GM23248 (cell line): ENCODE results near the gene NYAP2. TPM values are rescaled to one million over a fixed set of nuclear protein-coding genes. Genes with fewer than 3 reads are reported as not detected.

ENCODE experiments used
- DNase-seq: peaks from one replicate; pipeline ENCODE4 v3.0.0-alpha.2; 2015
- H2AFZ ChIP-seq: fragments of 200-600 bp; sonication (generic); 2 replicates; pipeline ENCODE4 v1.6.1; 2016; ENCODE audit warnings: antibody characterized with exemption
- H3F3A ChIP-seq: fragments of 200-600 bp; sonication (generic); 2 replicates; pipeline ENCODE4 v1.6.1; 2016; ENCODE audit warnings: mild to moderate bottlenecking, antibody characterized with exemption, mixed run types; ENCODE audit not compliant: insufficient read depth
- H3K27ac ChIP-seq: fragments of 200-600 bp; sonication (generic); 2 replicates; pipeline ENCODE4 v1.5.1; 2016; ENCODE audit warnings: mild to moderate bottlenecking
- H3K27me3 ChIP-seq: fragments of 200-600 bp; sonication (generic); replicated peaks from 2 replicates; pipeline ENCODE4 v1.6.1; 2016; ENCODE audit warnings: mild to moderate bottlenecking; ENCODE audit not compliant: insufficient read depth
- H3K36me3 ChIP-seq: fragments of 200-600 bp; sonication (generic); 2 replicates; pipeline ENCODE4 v1.6.1; 2016; ENCODE audit warnings: low read depth, mild to moderate bottlenecking
- H3K4me1 ChIP-seq: fragments of 200-600 bp; sonication (generic); 2 replicates; pipeline ENCODE4 v1.6.1; 2016; ENCODE audit warnings: mild to moderate bottlenecking; ENCODE audit not compliant: insufficient read depth
- H3K4me2 ChIP-seq: fragments of 200-600 bp; sonication (generic); one replicate; pipeline ENCODE4 v1.6.1; 2016; ENCODE audit warnings: mild to moderate bottlenecking; ENCODE audit not compliant: unreplicated experiment
- H3K4me3 ChIP-seq: fragments of 200-600 bp; sonication (generic); 2 replicates; pipeline ENCODE4 v1.5.1; 2016; ENCODE audit warnings: mild to moderate bottlenecking
- H3K79me2 ChIP-seq: fragments of 200-600 bp; sonication (generic); 2 replicates; pipeline ENCODE4 v1.6.1; 2016; ENCODE audit warnings: mild to moderate bottlenecking; ENCODE audit not compliant: insufficient read depth
- H3K9ac ChIP-seq: fragments of 200-600 bp; sonication (generic); 2 replicates; pipeline ENCODE4 v1.6.1; 2016; ENCODE audit warnings: mild to moderate bottlenecking
- H3K9me2 ChIP-seq: fragments of 200-600 bp; sonication (generic); 2 replicates; pipeline ENCODE4 v1.6.1; 2016; ENCODE audit warnings: mixed run types, mild to moderate bottlenecking, moderate library complexity; ENCODE audit not compliant: insufficient read depth
- H3K9me3 ChIP-seq: fragments of 200-600 bp; sonication (generic); one replicate; pipeline ENCODE4 v1.6.1; 2017; ENCODE audit warnings: low read depth
- H4K20me1 ChIP-seq: fragments of 200-600 bp; sonication (generic); 2 replicates; pipeline ENCODE4 v1.6.0; 2016; ENCODE audit not compliant: insufficient read depth
- EZH2 ChIP-seq: fragments of 200-600 bp; sonication (generic); IDR thresholded peaks from 2 replicates; pipeline ENCODE4 v1.6.1; 2018; ENCODE audit warnings: antibody characterized with exemption, mild to moderate bottlenecking; ENCODE audit not compliant: insufficient read depth, poor library complexity, severe bottlenecking
- EZH2phosphoT487 ChIP-seq: fragments of 200-600 bp; sonication (generic); IDR thresholded peaks from 2 replicates; pipeline ENCODE4 v1.6.1; 2018; ENCODE audit warnings: antibody characterized with exemption, moderate library complexity, mild to moderate bottlenecking, low read depth; ENCODE audit not compliant: insufficient read depth
- WGBS, 2 experiments: methylation state at CpG; one replicate each; pipeline ENCODE4 v1.1.6; 2015 to 2017; ENCODE audit warnings: low lambda C conversion rate in 2 of 2, low coverage in 1 of 2; ENCODE audit errors: missing lambda C conversion rate in 2 of 2; 5-methylcytosine and 5-hydroxymethylcytosine counted together
- in situ Hi-C: fragments of 300-500 bp; cut with MboI; formaldehyde crosslinking; loops from 2 replicates; pipeline ENCODE4 v1.15.0; 2020
- polyA plus RNA-seq: library from polyadenylated mRNA; unstranded; fragments of >200 nt; fragmentation: Nextera tagmentation; extraction: Ambion mirVana; gene quantifications from 2 replicates; pipeline ENCODE4 v1.2.1, GENCODE V29; 2016
- total RNA-seq: library from RNA; depleted of rRNA; stranded (reverse); fragments of >200 nt; shearing (Covaris generic); gene quantifications from 2 replicates; pipeline ENCODE4 v1.2.3, GENCODE V29; 2014

The NYAP2 gene
- total and polyA plus RNA-seq, 2 experiments from 2014 or later = not detected

GRCh38 chr2:225462945-225463344, 63.4 kb downstream of the NYAP2 start:
- H3K4me2 ChIP-seq = no peak overlapping the region
- H3K79me2 ChIP-seq = no peaks in the 10 kb centered on the region
- no peak overlapping the region for H3K4me3 ChIP-seq
- peaks cover 4% of the 10 kb centered on the region; the same call in 1 of the 2 replicates for H3K27me3 ChIP-seq
- H3K9ac ChIP-seq = no peak overlapping the region
- H3K27ac ChIP-seq = no peak overlapping the region
- H3K9me3 ChIP-seq = no peaks in the 10 kb centered on the region
- TF ChIP-seq EZH2 = no peak
- TF ChIP-seq EZH2phosphoT487 = no peak
- H3K36me3 ChIP-seq = no peaks in the 10 kb centered on the region
- H4K20me1 ChIP-seq = no peaks in the 10 kb centered on the region
- no peak overlapping the region for H2AFZ ChIP-seq
- in situ Hi-C loops = no loop called here
- no peaks in the 10 kb centered on the region for H3K9me2 ChIP-seq
- H3K4me1 ChIP-seq = no peaks in the 10 kb centered on the region
- H3F3A ChIP-seq = no peaks in the 10 kb centered on the region
- DNase-seq = no peak

- H3K27ac ChIP-seq = no peak overlapping the region
- in situ Hi-C loops = no loop called here
- H2AFZ ChIP-seq = no peak overlapping the region
- no peak overlapping the region for H3K4me3 ChIP-seq
- no peak overlapping the region for H3K9ac ChIP-seq
- H3K4me2 ChIP-seq = no peak overlapping the region
- H3K9me3 ChIP-seq = no peaks in the 10 kb centered on the region
- H3K79me2 ChIP-seq = no peaks in the 10 kb centered on the region
- DNase-seq = no peak
- no peaks in the 10 kb centered on the region for H3F3A ChIP-seq
- no peaks in the 10 kb centered on the region for H3K4me1 ChIP-seq
- H3K27me3 ChIP-seq = peaks cover 4% of the 10 kb centered on the region; the same call in 1 of the 2 replicates
- TF ChIP-seq EZH2 (no peak), EZH2phosphoT487 (no peak)
- 18 to 19% methylated on average over 1 of the region's 1 CpG for WGBS, 2 experiments
- no peaks in the 10 kb centered on the region for H3K36me3 ChIP-seq
- no peaks in the 10 kb centered on the region for H3K9me2 ChIP-seq
- H4K20me1 ChIP-seq = no peaks in the 10 kb centered on the region
Measured at GRCh38 chr2:225463449-225463848, 63.9 kb downstream of the NYAP2 start.

- Histone ChIP-seq H4K20me1 (no peaks in the 10 kb centered on the region), H3K27me3 (peaks cover 4% of the 10 kb centered on the region; the same call in 1 of the 2 replicates), H3K9me2 (no peaks in the 10 kb centered on the region), H3K9ac (no peak overlapping the region), H2AFZ (no peak overlapping the region), H3K79me2 (no peaks in the 10 kb centered on the region), H3K27ac (no peak overlapping the region), H3F3A (no peaks in the 10 kb centered on the region), H3K4me1 (no peaks in the 10 kb centered on the region), H3K9me3 (no peaks in the 10 kb centered on the region), H3K4me2 (no peak overlapping the region), H3K4me3 (no peak overlapping the region), H3K36me3 (no peaks in the 10 kb centered on the region)
- no peak for DNase-seq
- TF ChIP-seq EZH2 (no peak), EZH2phosphoT487 (no peak)
- in situ Hi-C loops = no loop called here
- 50% methylated on average over 10 of the region's 10 CpGs for WGBS, 2 experiments
Measured at GRCh38 chr2:225464346-225465025, 65.0 kb downstream of the NYAP2 start.

- Histone ChIP-seq H3K9me3 (no peaks in the 10 kb centered on the region), H3K4me2 (no peak overlapping the region), H3F3A (no peaks in the 10 kb centered on the region), H3K4me3 (no peak overlapping the region), H3K9me2 (no peaks in the 10 kb centered on the region), H3K36me3 (no peaks in the 10 kb centered on the region), H3K9ac (no peak overlapping the region), H4K20me1 (no peaks in the 10 kb centered on the region), H3K27ac (no peak overlapping the region), H3K4me1 (no peaks in the 10 kb centered on the region), H2AFZ (no peak overlapping the region), H3K27me3 (peaks cover 4% of the 10 kb centered on the region; the same call in 1 of the 2 replicates), H3K79me2 (no peaks in the 10 kb centered on the region)
- in situ Hi-C loops = no loop called here
- 74% methylated on average over 4 of the region's 4 CpGs for WGBS, 2 experiments
- DNase-seq = no peak
- no peak for TF ChIP-seq EZH2phosphoT487
- TF ChIP-seq EZH2 = no peak
Measured at GRCh38 chr2:225465827-225466226, 66.3 kb downstream of the NYAP2 start.
